ENCODE data around the gene PTPRN2. TPM values are rescaled to one million over a fixed set of nuclear protein-coding genes. Genes with fewer than 3 reads are reported as not detected.
"Not testable (repeated sequence)": the region's sequence is repeated elsewhere in the genome, so short reads cannot be mapped to it uniquely, and the experiment has no call there.

PTPRN2 gene
- total RNA-seq, 1 experiment from 2014 or later = 2.1 TPM

DNA sequence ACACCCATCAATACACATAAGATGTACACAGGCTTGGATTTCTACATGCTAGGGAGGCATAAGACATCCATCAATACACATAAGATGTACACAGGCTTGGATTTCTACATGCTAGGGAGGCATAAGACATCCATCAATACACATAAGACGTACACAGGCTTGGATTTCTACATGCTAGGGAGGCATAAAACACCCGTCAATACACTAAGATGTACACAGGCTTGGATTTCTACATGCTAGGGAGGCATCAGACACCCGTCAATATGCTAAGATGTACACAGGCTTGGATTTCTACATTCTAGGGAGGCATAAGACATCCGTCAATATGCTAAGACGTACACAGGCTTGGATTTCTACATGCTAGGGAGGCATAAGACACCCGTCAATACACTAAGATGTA, 283.6 kb downstream of the PTPRN2 start:
- H2AFZ ChIP-seq (ENCODE audit: low read depth, low read length, poor library complexity, severe bottlenecking); H3K9me2 ChIP-seq (ENCODE audit: insufficient read depth); H3K9me3 ChIP-seq (ENCODE audit: control insufficient read depth in 1 of 2, insufficient read depth in 1 of 2, low read depth in 1 of 2, low read length in 2 of 2); H3K27ac ChIP-seq (ENCODE audit: low read depth, low read length); POLR2A ChIA-PET; RAD21 ChIA-PET (ENCODE audit: low non-redundant PET in 1 of 2, low total read pairs in 2 of 2, uncharacterized antibody in 2 of 2, unreplicated experiment in 2 of 2); H3K4me2 ChIP-seq (ENCODE audit: low read length); H3K27me3 ChIP-seq (ENCODE audit: insufficient read depth, low read length); BruUV-seq (replicated peaks); H3K9ac ChIP-seq (ENCODE audit: low read length); ATAC-seq; DNase-seq (ENCODE audit: low read depth, low spot score); H3K4me1 ChIP-seq (ENCODE audit: control insufficient read depth in 1 of 2, insufficient read depth in 2 of 2, low read length in 2 of 2); H3K4me3 ChIP-seq (replicated peaks in 1 of 2; ENCODE audit: low read depth in 1 of 2, low read length in 2 of 2); CTCF ChIA-PET; H4K20me1 ChIP-seq (ENCODE audit: insufficient read depth); H3K36me3 ChIP-seq (ENCODE audit: control insufficient read depth in 1 of 2, insufficient read depth in 2 of 2, low read length in 2 of 2); intact Hi-C loops (cut with micrococcal nuclease); H3K79me2 ChIP-seq (ENCODE audit: insufficient read depth, low read length): not testable (repeated sequence)

DNA sequence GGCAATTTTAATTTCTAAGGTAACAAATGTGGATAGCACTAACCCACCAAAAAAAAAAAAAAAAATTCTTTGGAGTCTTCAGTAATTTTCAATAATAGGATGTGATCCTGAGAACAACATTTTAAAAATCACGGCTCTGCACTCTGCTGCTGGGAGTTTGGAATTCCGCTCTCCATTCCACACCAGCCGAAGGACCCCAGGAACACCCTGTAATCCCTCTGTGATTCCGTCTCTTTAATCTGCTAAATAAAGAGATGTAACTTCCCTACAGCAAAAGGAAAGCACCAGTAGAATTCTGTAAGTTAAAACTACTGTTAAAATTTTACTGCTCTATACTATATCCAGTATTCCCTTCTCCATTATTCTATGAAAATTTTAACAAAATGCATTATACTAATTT, 284.5 kb downstream of the PTPRN2 start:
- no peak overlapping the region for H2AFZ ChIP-seq (ENCODE audit: low read depth, low read length, poor library complexity, severe bottlenecking)
- intact Hi-C loops (cut with micrococcal nuclease) = no loop called here
- ATAC-seq (no peak), DNase-seq (ENCODE audit: low read depth, low spot score) (no peak)
- H3K4me1 ChIP-seq (ENCODE audit: control insufficient read depth in 1 of 2, insufficient read depth in 2 of 2, low read length in 2 of 2) = no peaks in the 10 kb centered on the region
- no peaks in the 10 kb centered on the region for H3K9me2 ChIP-seq (ENCODE audit: insufficient read depth)
- TF ChIP-seq JUND (IDR thresholded peaks at IDR 0.05) (no peak), ELF1 (IDR thresholded peaks at IDR 0.05; ENCODE audit: borderline replicate concordance, low read depth) (no peak), SIN3A (IDR thresholded peaks at IDR 0.05; ENCODE audit: low read depth) (no peak), CBX3 (IDR thresholded peaks at IDR 0.05; ENCODE audit: low read depth) (no peak), TCF7L2 (IDR thresholded peaks at IDR 0.05; ENCODE audit: borderline replicate concordance, extremely low read depth, insufficient read depth, insufficient read length) (no peak), EGR1 (IDR thresholded peaks at IDR 0.05; ENCODE audit: low read depth) (no peak), POLR2A (IDR thresholded peaks at IDR 0.05; ENCODE audit: borderline replicate concordance, extremely low read depth, insufficient read depth, insufficient read length) (no peak), EZH2phosphoT487 (IDR thresholded peaks at IDR 0.05; ENCODE audit: borderline replicate concordance) (no peak), POLR2AphosphoS5 (IDR thresholded peaks at IDR 0.05; ENCODE audit: low read depth, low read length) (no peak), CEBPB (IDR thresholded peaks at IDR 0.05; ENCODE audit: low read depth) (no peak), FOSL1 (IDR thresholded peaks at IDR 0.05; ENCODE audit: low read depth) (no peak), SP1 (IDR thresholded peaks at IDR 0.05; ENCODE audit: low read depth) (no peak)
- TF ChIP-seq, protein P1, sequence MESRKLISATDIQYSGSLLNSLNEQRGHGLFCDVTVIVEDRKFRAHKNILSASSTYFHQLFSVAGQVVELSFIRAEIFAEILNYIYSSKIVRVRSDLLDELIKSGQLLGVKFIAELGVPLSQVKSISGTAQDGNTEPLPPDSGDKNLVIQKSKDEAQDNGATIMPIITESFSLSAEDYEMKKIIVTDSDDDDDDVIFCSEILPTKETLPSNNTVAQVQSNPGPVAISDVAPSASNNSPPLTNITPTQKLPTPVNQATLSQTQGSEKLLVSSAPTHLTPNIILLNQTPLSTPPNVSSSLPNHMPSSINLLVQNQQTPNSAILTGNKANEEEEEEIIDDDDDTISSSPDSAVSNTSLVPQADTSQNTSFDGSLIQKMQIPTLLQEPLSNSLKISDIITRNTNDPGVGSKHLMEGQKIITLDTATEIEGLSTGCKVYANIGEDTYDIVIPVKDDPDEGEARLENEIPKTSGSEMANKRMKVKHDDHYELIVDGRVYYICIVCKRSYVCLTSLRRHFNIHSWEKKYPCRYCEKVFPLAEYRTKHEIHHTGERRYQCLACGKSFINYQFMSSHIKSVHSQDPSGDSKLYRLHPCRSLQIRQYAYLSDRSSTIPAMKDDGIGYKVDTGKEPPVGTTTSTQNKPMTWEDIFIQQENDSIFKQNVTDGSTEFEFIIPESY (IDR thresholded peaks at IDR 0.05; ENCODE audit: extremely low read depth, insufficient replicate concordance, low read length) = no peak
- TF ChIP-seq, protein P2, sequence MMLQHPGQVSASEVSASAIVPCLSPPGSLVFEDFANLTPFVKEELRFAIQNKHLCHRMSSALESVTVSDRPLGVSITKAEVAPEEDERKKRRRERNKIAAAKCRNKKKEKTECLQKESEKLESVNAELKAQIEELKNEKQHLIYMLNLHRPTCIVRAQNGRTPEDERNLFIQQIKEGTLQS (IDR thresholded peaks at IDR 0.05) = no peak
- ChIA-PET POLR2A (no interaction called here), CTCF (no interaction called here), RAD21 (ENCODE audit: low non-redundant PET in 1 of 2, low total read pairs in 2 of 2, uncharacterized antibody in 2 of 2, unreplicated experiment in 2 of 2) (no interaction called here)
- H3K79me2 ChIP-seq (ENCODE audit: insufficient read depth, low read length) = no peaks in the 10 kb centered on the region
- no peaks in the 10 kb centered on the region; the same call in 1 of the 2 replicates for H3K27me3 ChIP-seq (ENCODE audit: insufficient read depth, low read length)
- no peak overlapping the region for H3K27ac ChIP-seq (ENCODE audit: low read depth, low read length)
- no peak overlapping the region for H3K4me2 ChIP-seq (ENCODE audit: low read length)
- no TSS peak for BruUV-seq (replicated peaks)
- H3K36me3 ChIP-seq (ENCODE audit: control insufficient read depth in 1 of 2, insufficient read depth in 2 of 2, low read length in 2 of 2) = no peaks in the 10 kb centered on the region
- no peak overlapping the region for H3K9ac ChIP-seq (ENCODE audit: low read length)
- H4K20me1 ChIP-seq (ENCODE audit: insufficient read depth) = no peaks in the 10 kb centered on the region
- H3K9me3 ChIP-seq (ENCODE audit: control insufficient read depth in 1 of 2, insufficient read depth in 1 of 2, low read depth in 1 of 2, low read length in 2 of 2) = peaks cover 4% of the 10 kb centered on the region in 2 experiments; a peak in 1 of 4 replicates
- H3K4me3 ChIP-seq (replicated peaks in 1 of 2; ENCODE audit: low read depth in 1 of 2, low read length in 2 of 2) = no peak overlapping the region
